ENCODE results near the gene RLF.
"Not testable (repeated sequence)": the region's sequence is repeated elsewhere in the genome, so short reads cannot be mapped to it uniquely, and the experiment has no call there.

RLF gene

GRCh38 chr1:40174788-40175187 is 13.6 kb downstream of the RLF start:
- DNase-seq (ENCODE audit: low spot score), result no peak

GRCh38 chr1:40176989-40177388 is 15.8 kb downstream of the RLF start:
- DNase-seq (ENCODE audit: low spot score), result not testable (repeated sequence)

- no peak for DNase-seq (ENCODE audit: low spot score)
Observed at GRCh38 chr1:40178200-40178599, 17.0 kb downstream of the RLF start.

GRCh38 chr1:40179496-40180089 is 18.4 kb downstream of the RLF start:
- no peak for DNase-seq (ENCODE audit: low spot score)

GRCh38 chr1:40183055-40183710 is 22.0 kb downstream of the RLF start:
- no peak for DNase-seq (ENCODE audit: low spot score)

GRCh38 chr1:40184193-40184592 is 23.0 kb downstream of the RLF start:
- no peak for DNase-seq (ENCODE audit: low spot score)

- DNase-seq (ENCODE audit: low spot score), result peak; percentile 25
Observed at GRCh38 chr1:40185951-40186864, 25.0 kb downstream of the RLF start.

- no peak for DNase-seq (ENCODE audit: low spot score)
Observed at GRCh38 chr1:40187399-40187798, 26.2 kb downstream of the RLF start.

GRCh38 chr1:40194639-40195038 is 33.5 kb downstream of the RLF start:
- not testable (repeated sequence) for DNase-seq (ENCODE audit: low spot score)

GRCh38 chr1:40197656-40198055 is 36.5 kb downstream of the RLF start:
- no peak for DNase-seq (ENCODE audit: low spot score)

- DNase-seq (ENCODE audit: low spot score), result no peak
Observed at GRCh38 chr1:40199126-40199525, 37.9 kb downstream of the RLF start.

GRCh38 chr1:40204856-40205255 is 43.7 kb downstream of the RLF start:
- DNase-seq (ENCODE audit: low spot score), result no peak

- no peak for DNase-seq (ENCODE audit: low spot score)
Observed at GRCh38 chr1:40210511-40211204, 49.5 kb downstream of the RLF start.

- no peak for DNase-seq (ENCODE audit: low spot score)
Observed at GRCh38 chr1:40218333-40218732, 57.1 kb downstream of the RLF start.

- DNase-seq (ENCODE audit: low spot score), result not testable (repeated sequence)
Observed at GRCh38 chr1:40221471-40221905, 60.3 kb downstream of the RLF start.

GRCh38 chr1:40221977-40222772 is 61.0 kb downstream of the RLF start:
- DNase-seq (ENCODE audit: low spot score), result no peak

- DNase-seq (ENCODE audit: low spot score), result no peak
Observed at GRCh38 chr1:40224040-40224439, 62.9 kb downstream of the RLF start.

GRCh38 chr1:40226192-40226591 is 65.0 kb downstream of the RLF start:
- no peak for DNase-seq (ENCODE audit: low spot score)

GRCh38 chr1:40232444-40232843 is 71.3 kb downstream of the RLF start:
- DNase-seq (ENCODE audit: low spot score), result no peak

- no peak for DNase-seq (ENCODE audit: low spot score)
Observed at GRCh38 chr1:40239626-40240025, 78.4 kb downstream of the RLF start.

- no peak for DNase-seq (ENCODE audit: low spot score)
Observed at GRCh38 chr1:40240390-40240789, 79.2 kb downstream of the RLF start.

Data from SW480 (cell line).